ENCODE measurements around the gene ATP2C2.

The ATP2C2 gene

GRCh38 chr16:84509032-84509950 lies 141.0 kb downstream of the ATP2C2 start:
- DNase-seq: no peak

GRCh38 chr16:84511180-84511800 lies 143.0 kb downstream of the ATP2C2 start:
- peak in 50 of 56 donors; percentile 28 to 91 (median 72) for DNase-seq

GRCh38 chr16:84511831-84512230 lies 143.5 kb downstream of the ATP2C2 start:
- DNase-seq: no peak

- DNase-seq: no peak
Measured at GRCh38 chr16:84513123-84513522, 144.8 kb downstream of the ATP2C2 start.

GRCh38 chr16:84513666-84514065 lies 145.3 kb downstream of the ATP2C2 start:
- DNase-seq: no peak
